ENCODE data around the gene FBXO47. TPM values are rescaled to one million over a fixed set of nuclear protein-coding genes. Genes with fewer than 3 reads are reported as not detected.

The FBXO47 gene
- total RNA-seq, 4 donors from 2014 or later, result not detected

DNA sequence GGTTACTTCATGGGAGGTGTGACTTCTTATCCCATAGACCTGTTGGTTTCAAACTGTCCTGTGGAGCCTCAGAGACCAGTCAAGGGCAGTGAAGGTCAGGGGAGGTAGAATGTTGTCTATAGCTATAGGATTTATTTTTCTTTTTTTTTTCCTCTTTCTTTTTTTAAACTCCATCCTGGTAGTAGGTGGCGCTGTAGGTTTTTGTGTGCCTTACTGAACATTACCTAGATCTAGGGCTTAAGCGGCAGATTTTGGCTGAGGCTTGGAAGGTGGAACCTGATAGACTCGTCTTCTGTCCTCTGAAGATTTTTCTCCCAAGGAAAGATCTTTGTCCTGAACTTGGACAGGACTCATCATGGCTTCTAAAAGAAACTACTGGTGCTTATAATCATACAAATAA lies 49.9 kb downstream of the FBXO47 start:
- peaks cover 21 to 36% of the 10 kb centered on the region in 2 donors for H3K4me1 ChIP-seq
- DNase-seq (no peak), ATAC-seq (no peak)
- no peak overlapping the region for H3K27ac ChIP-seq
- TF ChIP-seq, protein P1, sequence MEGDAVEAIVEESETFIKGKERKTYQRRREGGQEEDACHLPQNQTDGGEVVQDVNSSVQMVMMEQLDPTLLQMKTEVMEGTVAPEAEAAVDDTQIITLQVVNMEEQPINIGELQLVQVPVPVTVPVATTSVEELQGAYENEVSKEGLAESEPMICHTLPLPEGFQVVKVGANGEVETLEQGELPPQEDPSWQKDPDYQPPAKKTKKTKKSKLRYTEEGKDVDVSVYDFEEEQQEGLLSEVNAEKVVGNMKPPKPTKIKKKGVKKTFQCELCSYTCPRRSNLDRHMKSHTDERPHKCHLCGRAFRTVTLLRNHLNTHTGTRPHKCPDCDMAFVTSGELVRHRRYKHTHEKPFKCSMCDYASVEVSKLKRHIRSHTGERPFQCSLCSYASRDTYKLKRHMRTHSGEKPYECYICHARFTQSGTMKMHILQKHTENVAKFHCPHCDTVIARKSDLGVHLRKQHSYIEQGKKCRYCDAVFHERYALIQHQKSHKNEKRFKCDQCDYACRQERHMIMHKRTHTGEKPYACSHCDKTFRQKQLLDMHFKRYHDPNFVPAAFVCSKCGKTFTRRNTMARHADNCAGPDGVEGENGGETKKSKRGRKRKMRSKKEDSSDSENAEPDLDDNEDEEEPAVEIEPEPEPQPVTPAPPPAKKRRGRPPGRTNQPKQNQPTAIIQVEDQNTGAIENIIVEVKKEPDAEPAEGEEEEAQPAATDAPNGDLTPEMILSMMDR (IDR thresholded peaks at IDR 0.05 in 4 of 5, conservative IDR thresholded peaks at IDR 0.05 in 1 of 5), result no peak
- no peak for TF ChIP-seq POLR2A (IDR thresholded peaks at IDR 0.05)
- H3K4me3 ChIP-seq, result no peak overlapping the region
- H3K27me3 ChIP-seq, result no peaks in the 10 kb centered on the region
- H3K36me3 ChIP-seq, result peaks cover 0 to 26% of the 10 kb centered on the region in 2 donors
- in situ Hi-C loops (cut with MboI; ENCODE audit: low sequenced_read_pairs in 4 of 4) (no loop called here), intact Hi-C loops (cut with DNase I; ENCODE audit: low total_unique reads) (no loop called here)
- H3K9me3 ChIP-seq, result no peaks in the 10 kb centered on the region

DNA sequence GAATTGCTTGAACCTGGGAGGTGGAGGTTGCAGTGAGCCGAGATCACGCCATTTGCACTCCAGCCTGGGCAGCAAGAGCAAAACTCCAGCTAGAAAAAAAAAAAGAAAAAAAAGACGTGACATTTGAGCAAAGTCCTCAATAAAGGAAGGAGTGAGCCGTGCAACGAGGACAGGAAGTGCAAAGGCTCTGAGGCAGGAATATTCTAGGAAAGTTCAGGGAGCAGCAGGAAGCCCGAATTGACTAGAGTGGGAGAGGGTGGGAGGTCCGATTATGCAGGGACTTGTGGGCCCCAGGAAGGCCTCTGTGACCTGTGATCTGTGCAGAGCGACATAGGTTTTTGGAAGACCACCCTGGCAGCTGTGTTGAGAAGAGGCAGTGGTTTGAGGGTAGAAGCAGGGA lies 50.4 kb downstream of the FBXO47 start:
- intact Hi-C loops (cut with DNase I; ENCODE audit: low total_unique reads), result no loop called here
- H3K36me3 ChIP-seq, result peaks cover 0 to 26% of the 10 kb centered on the region in 2 donors
- no peak overlapping the region for H3K4me3 ChIP-seq
- TF ChIP-seq POLR2A (IDR thresholded peaks at IDR 0.05), result no peak
- TF ChIP-seq, protein P1 (IDR thresholded peaks at IDR 0.05 in 4 of 5, conservative IDR thresholded peaks at IDR 0.05 in 1 of 5), result no peak
- H3K27ac ChIP-seq, result no peak overlapping the region
- no peak for DNase-seq
- in situ Hi-C loops (cut with MboI; ENCODE audit: low sequenced_read_pairs in 4 of 4), result no loop called here
- H3K9me3 ChIP-seq, result no peaks in the 10 kb centered on the region
- no peak for ATAC-seq
- no peaks in the 10 kb centered on the region for H3K27me3 ChIP-seq
- peaks cover 19 to 36% of the 10 kb centered on the region in 2 donors for H3K4me1 ChIP-seq

DNA sequence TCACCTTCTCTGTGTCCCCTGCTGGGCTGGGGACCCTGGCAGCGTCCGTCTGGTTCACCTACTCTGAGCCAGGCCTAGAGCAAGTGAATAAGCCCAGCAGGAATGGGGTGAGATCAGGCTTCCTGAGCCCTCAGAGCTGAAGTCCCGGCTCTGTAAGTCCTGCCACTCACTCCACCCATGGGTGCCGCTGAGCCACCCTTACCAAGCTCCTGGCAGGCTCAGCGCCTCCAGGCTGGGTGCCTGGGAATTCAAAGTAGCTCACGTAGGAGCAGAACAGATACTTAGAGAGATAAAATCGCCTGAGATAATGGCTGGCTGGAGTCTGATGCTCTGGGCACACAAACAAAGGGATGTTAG lies 51.6 kb downstream of the FBXO47 start:
- Histone ChIP-seq H3K36me3 (peaks cover 0 to 26% of the 10 kb centered on the region in 2 donors), H3K27ac (peak overlapping the region in 1 of 4 donors; percentile 23), H3K9me3 (no peaks in the 10 kb centered on the region), H3K27me3 (no peaks in the 10 kb centered on the region), H3K4me1 (peaks cover 22 to 35% of the 10 kb centered on the region in 2 donors), H3K4me3 (no peak overlapping the region)
- TF ChIP-seq POLR2A (IDR thresholded peaks at IDR 0.05), result no peak
- TF ChIP-seq, protein P1 (IDR thresholded peaks at IDR 0.05 in 4 of 5, conservative IDR thresholded peaks at IDR 0.05 in 1 of 5), result no peak
- DNase-seq (no peak), ATAC-seq (no peak)
- intact Hi-C loops (cut with DNase I; ENCODE audit: low total_unique reads), result no loop called here
- in situ Hi-C loops (cut with MboI; ENCODE audit: low sequenced_read_pairs in 4 of 4), result no loop called here

DNA sequence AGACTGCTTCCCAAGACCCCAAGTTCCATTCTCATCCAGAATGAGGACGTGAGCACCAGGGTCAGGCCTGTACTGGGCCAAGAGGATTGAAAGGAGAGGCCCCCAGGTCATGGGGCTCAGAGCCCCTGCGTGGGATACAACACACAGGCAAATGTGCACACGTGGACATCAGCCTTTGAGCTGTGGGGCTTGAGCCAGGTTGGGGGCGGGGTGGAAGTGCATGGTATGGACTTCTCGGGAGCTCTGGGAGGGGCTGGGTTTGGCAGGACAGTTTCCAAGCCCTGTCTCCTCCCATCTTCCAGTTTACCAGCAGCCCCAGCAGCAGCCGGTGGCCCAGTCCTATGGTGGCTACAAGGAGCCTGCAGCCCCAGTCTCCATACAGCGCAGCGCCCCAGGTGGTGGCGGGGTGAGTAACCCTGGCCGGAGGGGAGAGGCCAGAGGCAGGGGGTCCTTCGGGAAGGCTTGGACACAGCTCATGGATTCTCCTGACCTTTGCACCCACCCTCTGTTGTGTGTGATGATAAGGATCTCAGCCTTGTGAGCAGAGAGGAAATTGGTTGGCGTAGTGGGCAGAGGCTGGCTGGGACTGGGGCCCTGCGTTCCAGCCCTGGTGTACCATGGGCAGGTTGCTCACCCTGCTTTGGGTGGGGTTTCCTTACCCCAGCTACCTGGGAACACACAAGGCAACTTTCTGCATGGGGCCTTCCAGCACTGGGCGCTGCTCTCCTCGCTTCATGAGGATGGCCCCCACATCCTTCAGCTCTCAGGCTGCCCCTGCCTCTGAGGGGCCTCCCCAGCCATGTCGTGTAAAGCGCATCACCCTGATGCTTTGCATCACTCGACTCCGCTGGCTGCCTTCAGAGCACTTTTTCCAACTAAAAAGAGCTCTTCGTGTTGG lies 52.2 kb downstream of the FBXO47 start:
- peaks cover 16 to 29% of the 10 kb centered on the region in 2 donors for H3K4me1 ChIP-seq
- ATAC-seq (no peak), DNase-seq (no peak)
- TF ChIP-seq POLR2A (IDR thresholded peaks at IDR 0.05), result no peak
- TF ChIP-seq, protein P1 (IDR thresholded peaks at IDR 0.05 in 4 of 5, conservative IDR thresholded peaks at IDR 0.05 in 1 of 5), result no peak
- peaks cover 0 to 26% of the 10 kb centered on the region in 2 donors for H3K36me3 ChIP-seq
- intact Hi-C loops (cut with DNase I; ENCODE audit: low total_unique reads), result no loop called here
- peak overlapping the region in 1 of 4 donors; percentile 22 for H3K27ac ChIP-seq
- no peaks in the 10 kb centered on the region for H3K27me3 ChIP-seq
- in situ Hi-C loops (cut with MboI; ENCODE audit: low sequenced_read_pairs in 4 of 4), result no loop called here
- H3K4me3 ChIP-seq, result no peak overlapping the region
- no peaks in the 10 kb centered on the region for H3K9me3 ChIP-seq
